ENCODE data around the gene TAF4B. TPM values are rescaled to one million over a fixed set of nuclear protein-coding genes. Genes with fewer than 3 reads are reported as not detected.

Gene TAF4B
- total RNA-seq: 3.0 and 4.7 TPM in 2 replicates

GRCh38 chr18:26226229-26227050 lies at the start of gene TAF4B:
Gene TAF4B (plus strand): TSS chr18:26226445. CDS start chr18:26226934, 489 bp downstream.

Other genes starting within 250 kb of the TAF4B start
- 83.7 and 86.5 TPM in 2 replicates for gene SS18, start 135.8 kb upstream of the TAF4B start, total RNA-seq
- gene PSMA8, start 92.6 kb upstream of the TAF4B start, total RNA-seq: not detected in 2 replicates

All from epithelial cell of alveolus of lung (primary cell).